Transverse colon (tissue), 3 donors: ENCODE results near the gene MAML1.

Experiments used
- EP300 ChIP-seq: sonication (generic); formaldehyde crosslinking; IDR thresholded peaks from one replicate; pipeline ENCODE4 v1.6.1; 2017; ENCODE audit warnings: antibody characterized with exemption, low read depth
- TF ChIP-seq, protein P1 (sequence below), 5 experiments: fragments of 200-600 bp in 3 of 5; fragments of 450-650 bp in 2 of 5; sonication (generic) in 3 of 5; IDR thresholded peaks; 1 replicate in 2 of 5; 2 replicates in 3 of 5; pipeline ENCODE4 v1.5.1; 2016 to 2017; ENCODE audit warnings: antibody characterized with exemption in 5 of 5, inconsistent platforms in 3 of 5, mild to moderate bottlenecking in 2 of 5, moderate library complexity in 1 of 5

DNA sequence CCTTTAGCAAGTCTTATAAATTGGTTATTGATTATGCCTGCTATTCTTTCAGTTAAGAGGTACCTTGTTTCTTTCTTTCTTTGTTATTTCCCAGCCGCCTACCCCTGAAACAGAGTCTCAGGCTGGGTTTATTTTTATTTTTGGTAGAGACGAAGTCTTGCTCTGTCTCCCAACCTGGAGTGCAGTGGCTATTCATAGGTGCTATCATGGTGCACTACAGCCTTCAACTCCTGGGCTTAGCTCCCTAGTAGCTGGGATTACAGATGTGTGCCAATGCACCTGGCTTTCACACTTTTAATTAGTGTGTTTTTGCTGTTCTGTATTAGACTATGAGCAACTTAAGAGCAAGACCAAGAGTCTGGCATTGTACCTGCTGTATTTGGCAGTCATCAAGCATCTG lies 14.2 kb downstream of the MAML1 start:
- TF ChIP-seq, protein P1, sequence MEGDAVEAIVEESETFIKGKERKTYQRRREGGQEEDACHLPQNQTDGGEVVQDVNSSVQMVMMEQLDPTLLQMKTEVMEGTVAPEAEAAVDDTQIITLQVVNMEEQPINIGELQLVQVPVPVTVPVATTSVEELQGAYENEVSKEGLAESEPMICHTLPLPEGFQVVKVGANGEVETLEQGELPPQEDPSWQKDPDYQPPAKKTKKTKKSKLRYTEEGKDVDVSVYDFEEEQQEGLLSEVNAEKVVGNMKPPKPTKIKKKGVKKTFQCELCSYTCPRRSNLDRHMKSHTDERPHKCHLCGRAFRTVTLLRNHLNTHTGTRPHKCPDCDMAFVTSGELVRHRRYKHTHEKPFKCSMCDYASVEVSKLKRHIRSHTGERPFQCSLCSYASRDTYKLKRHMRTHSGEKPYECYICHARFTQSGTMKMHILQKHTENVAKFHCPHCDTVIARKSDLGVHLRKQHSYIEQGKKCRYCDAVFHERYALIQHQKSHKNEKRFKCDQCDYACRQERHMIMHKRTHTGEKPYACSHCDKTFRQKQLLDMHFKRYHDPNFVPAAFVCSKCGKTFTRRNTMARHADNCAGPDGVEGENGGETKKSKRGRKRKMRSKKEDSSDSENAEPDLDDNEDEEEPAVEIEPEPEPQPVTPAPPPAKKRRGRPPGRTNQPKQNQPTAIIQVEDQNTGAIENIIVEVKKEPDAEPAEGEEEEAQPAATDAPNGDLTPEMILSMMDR (IDR thresholded peaks at IDR 0.05) = no peak
- TF ChIP-seq EP300 = no peak
